Measurements from ENCODE around the gene METRNL.

DNA sequence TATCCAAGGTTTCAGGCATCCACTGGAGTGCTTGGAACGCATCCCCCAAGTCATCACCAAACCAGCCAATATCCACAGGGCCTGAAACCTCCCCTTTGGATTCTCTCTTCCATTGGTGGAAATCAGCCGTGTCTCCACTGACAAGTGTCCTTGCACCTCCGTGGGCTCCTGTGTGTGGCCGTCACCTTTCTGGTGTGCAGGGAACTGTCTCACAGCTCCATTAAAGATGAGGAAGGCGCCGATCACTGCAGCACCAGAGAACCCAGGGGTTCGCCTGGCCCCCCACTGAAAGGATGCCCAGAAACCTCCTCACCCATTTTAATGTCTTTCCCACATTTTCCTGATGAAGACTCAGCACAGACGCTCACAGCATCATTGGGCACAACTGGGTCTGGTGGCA, 17.8 kb upstream of the METRNL start:
- TF ChIP-seq TAF1 (IDR thresholded peaks at IDR 0.05; ENCODE audit: borderline replicate concordance, insufficient read depth, low read length) (no peak), POLR2AphosphoS5 (IDR thresholded peaks at IDR 0.05; ENCODE audit: low read depth, low read length) (no peak), SIN3A (IDR thresholded peaks at IDR 0.05; ENCODE audit: borderline replicate concordance, insufficient read depth, low read length) (no peak), FOXP2 (optimal IDR thresholded peaks at IDR 0.05; ENCODE audit: borderline replicate concordance, extremely low read depth, extremely low read length, insufficient read depth) (no peak)
- TF ChIP-seq, protein P1, sequence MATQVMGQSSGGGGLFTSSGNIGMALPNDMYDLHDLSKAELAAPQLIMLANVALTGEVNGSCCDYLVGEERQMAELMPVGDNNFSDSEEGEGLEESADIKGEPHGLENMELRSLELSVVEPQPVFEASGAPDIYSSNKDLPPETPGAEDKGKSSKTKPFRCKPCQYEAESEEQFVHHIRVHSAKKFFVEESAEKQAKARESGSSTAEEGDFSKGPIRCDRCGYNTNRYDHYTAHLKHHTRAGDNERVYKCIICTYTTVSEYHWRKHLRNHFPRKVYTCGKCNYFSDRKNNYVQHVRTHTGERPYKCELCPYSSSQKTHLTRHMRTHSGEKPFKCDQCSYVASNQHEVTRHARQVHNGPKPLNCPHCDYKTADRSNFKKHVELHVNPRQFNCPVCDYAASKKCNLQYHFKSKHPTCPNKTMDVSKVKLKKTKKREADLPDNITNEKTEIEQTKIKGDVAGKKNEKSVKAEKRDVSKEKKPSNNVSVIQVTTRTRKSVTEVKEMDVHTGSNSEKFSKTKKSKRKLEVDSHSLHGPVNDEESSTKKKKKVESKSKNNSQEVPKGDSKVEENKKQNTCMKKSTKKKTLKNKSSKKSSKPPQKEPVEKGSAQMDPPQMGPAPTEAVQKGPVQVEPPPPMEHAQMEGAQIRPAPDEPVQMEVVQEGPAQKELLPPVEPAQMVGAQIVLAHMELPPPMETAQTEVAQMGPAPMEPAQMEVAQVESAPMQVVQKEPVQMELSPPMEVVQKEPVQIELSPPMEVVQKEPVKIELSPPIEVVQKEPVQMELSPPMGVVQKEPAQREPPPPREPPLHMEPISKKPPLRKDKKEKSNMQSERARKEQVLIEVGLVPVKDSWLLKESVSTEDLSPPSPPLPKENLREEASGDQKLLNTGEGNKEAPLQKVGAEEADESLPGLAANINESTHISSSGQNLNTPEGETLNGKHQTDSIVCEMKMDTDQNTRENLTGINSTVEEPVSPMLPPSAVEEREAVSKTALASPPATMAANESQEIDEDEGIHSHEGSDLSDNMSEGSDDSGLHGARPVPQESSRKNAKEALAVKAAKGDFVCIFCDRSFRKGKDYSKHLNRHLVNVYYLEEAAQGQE (IDR thresholded peaks at IDR 0.05; ENCODE audit: insufficient read depth in 1 of 2, low read depth in 2 of 2, low read length in 2 of 2) = no peak
